Nephron progenitor cell (in vitro differentiated cells): Measurements from ENCODE around the gene LAMA2.

Source experiments
- DNase-seq: peaks from one replicate; pipeline ENCODE4 v3.0.0; 2021
- H3K27ac Mint-ChIP-seq: 2 replicates; pipeline ENCODE4 v1.8.0; 2021; ENCODE audit warnings: mild to moderate bottlenecking, moderate library complexity, mixed read lengths
- H3K27me3 Mint-ChIP-seq: 2 replicates; pipeline ENCODE4 v1.8.0; 2021; ENCODE audit warnings: mild to moderate bottlenecking, low read depth, mixed read lengths; ENCODE audit not compliant: poor library complexity
- H3K36me3 Mint-ChIP-seq: 2 replicates; pipeline ENCODE4 v1.8.0; 2021; ENCODE audit warnings: low read depth, mixed read lengths
- H3K4me1 Mint-ChIP-seq: 2 replicates; pipeline ENCODE4 v1.8.0; 2021; ENCODE audit warnings: mixed read lengths
- H3K4me3 Mint-ChIP-seq: 2 replicates; pipeline ENCODE4 v1.8.0; 2021; ENCODE audit warnings: mild to moderate bottlenecking, moderate library complexity, mixed read lengths
- H3K9me3 Mint-ChIP-seq: 2 replicates; pipeline ENCODE4 v1.8.0; 2021; ENCODE audit warnings: mild to moderate bottlenecking, moderate library complexity, mixed read lengths
- TF ChIP-seq, protein P1 (sequence below): fragments of 200-600 bp; sonication (generic); IDR thresholded peaks from 2 replicates; pipeline ENCODE4 v1.5.0; 2021; ENCODE audit warnings: antibody characterized with exemption

Gene LAMA2

DNA sequence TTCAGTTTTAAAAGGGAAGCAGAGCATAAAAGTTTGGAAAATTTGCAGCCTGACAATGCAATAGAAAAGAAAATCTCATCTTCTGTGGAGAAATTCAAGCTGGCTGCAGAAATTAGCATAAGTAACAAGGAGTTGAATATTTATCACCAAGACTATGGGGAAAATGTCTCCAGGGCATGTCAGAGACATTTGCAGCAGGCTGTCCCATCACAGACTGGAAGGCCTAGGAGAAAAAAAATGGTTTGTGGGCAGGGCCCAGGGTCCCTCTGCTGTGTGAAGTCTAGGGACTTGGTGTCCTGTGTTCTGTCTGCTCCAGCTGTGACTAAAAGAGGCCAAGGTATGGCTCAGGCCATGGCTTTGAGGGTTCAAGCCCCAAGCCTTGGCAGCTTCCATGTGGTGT, 8.1 kb upstream of the LAMA2 start:
- H3K4me3 Mint-ChIP-seq = no peak overlapping the region
- DNase-seq = no peak
- no peak overlapping the region for H3K27ac Mint-ChIP-seq
- H3K36me3 Mint-ChIP-seq = no peaks in the 10 kb centered on the region
- H3K4me1 Mint-ChIP-seq = no peaks in the 10 kb centered on the region
- peaks cover 10% of the 10 kb centered on the region for H3K9me3 Mint-ChIP-seq
- H3K27me3 Mint-ChIP-seq = no peaks in the 10 kb centered on the region
- TF ChIP-seq, protein P1, sequence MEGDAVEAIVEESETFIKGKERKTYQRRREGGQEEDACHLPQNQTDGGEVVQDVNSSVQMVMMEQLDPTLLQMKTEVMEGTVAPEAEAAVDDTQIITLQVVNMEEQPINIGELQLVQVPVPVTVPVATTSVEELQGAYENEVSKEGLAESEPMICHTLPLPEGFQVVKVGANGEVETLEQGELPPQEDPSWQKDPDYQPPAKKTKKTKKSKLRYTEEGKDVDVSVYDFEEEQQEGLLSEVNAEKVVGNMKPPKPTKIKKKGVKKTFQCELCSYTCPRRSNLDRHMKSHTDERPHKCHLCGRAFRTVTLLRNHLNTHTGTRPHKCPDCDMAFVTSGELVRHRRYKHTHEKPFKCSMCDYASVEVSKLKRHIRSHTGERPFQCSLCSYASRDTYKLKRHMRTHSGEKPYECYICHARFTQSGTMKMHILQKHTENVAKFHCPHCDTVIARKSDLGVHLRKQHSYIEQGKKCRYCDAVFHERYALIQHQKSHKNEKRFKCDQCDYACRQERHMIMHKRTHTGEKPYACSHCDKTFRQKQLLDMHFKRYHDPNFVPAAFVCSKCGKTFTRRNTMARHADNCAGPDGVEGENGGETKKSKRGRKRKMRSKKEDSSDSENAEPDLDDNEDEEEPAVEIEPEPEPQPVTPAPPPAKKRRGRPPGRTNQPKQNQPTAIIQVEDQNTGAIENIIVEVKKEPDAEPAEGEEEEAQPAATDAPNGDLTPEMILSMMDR = no peak

DNA sequence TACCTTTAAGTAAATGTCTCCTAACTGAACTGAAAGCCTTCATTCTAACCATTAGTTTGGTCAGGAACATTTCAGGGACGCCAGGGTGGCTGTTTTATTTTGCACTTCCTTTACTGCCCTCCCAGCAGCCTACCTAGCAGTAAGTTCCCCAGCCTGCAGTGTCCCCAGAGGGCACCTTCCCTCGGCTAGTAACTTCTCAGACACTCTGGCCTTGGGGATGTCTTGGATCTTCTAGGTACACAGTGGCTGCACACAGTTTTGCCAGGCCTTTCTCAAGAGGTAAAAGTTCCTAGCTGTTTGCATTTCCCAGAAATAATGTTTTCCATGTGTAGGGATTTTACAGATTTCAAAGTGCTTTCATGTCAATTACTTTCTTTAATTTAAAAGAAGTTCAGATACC, 378 bp upstream of the LAMA2 start:
- Mint-ChIP-seq H3K27me3 (peaks cover 33% of the 10 kb centered on the region), H3K4me1 (peaks cover 14% of the 10 kb centered on the region), H3K9me3 (no peaks in the 10 kb centered on the region), H3K4me3 (peak overlapping the region; percentile 77), H3K36me3 (no peaks in the 10 kb centered on the region), H3K27ac (no peak overlapping the region)
- TF ChIP-seq, protein P1 = no peak
- no peak for DNase-seq

DNA sequence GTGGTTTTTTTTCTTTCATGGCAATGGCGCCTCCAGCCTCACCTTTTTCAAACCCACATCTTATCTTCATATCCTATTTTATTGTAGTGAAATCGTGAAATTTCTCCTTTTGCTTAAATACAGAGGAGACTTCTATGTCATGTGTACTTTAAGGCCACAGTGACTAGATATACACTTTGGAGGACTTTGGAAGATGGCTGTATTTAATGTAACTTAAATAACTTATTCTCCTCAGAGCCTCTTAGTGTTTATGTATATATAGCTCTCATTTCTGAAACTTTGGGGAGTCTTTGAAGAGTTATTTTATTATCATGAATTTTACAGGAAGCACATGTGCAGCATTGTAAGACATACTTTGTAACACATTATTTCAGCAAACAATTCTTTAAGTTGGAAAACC, 968 bp downstream of the LAMA2 start:
- Mint-ChIP-seq H3K27ac (no peak overlapping the region), H3K4me1 (peaks cover 14% of the 10 kb centered on the region), H3K27me3 (peaks cover 33% of the 10 kb centered on the region), H3K36me3 (no peaks in the 10 kb centered on the region), H3K9me3 (no peaks in the 10 kb centered on the region), H3K4me3 (no peak overlapping the region)
- TF ChIP-seq, protein P1 = no peak
- DNase-seq = no peak

DNA sequence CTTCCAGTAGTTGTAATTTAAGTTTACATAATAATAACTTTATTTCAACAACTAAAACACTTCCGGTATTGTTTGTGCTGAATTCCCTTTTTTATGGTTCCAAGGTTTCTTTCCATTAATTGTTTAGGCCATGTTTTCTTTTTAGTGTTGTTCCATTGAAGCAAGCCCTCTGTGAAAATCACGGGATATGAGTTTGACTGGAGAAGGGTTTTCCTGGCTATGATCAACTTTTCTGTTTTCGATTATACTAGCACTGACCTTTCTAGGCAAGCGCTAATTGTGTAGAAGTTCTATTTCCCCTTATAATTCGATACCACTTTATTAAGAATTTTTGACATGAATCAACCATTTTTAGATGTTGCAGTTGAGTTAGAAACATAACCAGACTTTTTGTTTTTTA, 2.4 kb downstream of the LAMA2 start:
- TF ChIP-seq, protein P1 = no peak
- Mint-ChIP-seq H3K4me1 (peaks cover 14% of the 10 kb centered on the region), H3K27ac (no peak overlapping the region), H3K36me3 (no peaks in the 10 kb centered on the region), H3K27me3 (peaks cover 37% of the 10 kb centered on the region), H3K4me3 (no peak overlapping the region), H3K9me3 (no peaks in the 10 kb centered on the region)
- no peak for DNase-seq

DNA sequence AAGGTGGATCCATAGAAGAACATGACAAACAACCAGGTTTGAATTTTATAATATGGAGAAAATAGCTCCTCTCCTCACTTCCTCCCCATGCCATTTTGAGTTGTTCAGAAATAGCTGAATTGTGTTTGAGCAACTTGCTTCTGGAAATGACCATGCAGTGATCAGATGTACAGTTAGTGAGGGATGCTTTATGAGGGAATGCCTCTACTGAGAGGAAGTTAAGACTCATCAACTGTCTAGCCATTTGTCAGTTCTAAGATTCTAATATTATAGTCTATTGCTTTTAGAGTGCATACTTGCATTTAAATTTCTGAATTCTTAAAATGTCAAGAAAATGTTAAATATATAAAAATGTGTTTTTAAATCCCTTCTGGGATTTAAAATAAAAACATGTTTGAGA, 3.8 kb downstream of the LAMA2 start:
- TF ChIP-seq, protein P1 = no peak
- H3K4me1 Mint-ChIP-seq = peaks cover 14% of the 10 kb centered on the region
- H3K9me3 Mint-ChIP-seq = no peaks in the 10 kb centered on the region
- H3K36me3 Mint-ChIP-seq = no peaks in the 10 kb centered on the region
- H3K27ac Mint-ChIP-seq = no peak overlapping the region
- DNase-seq = no peak
- H3K4me3 Mint-ChIP-seq = no peak overlapping the region
- peaks cover 37% of the 10 kb centered on the region for H3K27me3 Mint-ChIP-seq

DNA sequence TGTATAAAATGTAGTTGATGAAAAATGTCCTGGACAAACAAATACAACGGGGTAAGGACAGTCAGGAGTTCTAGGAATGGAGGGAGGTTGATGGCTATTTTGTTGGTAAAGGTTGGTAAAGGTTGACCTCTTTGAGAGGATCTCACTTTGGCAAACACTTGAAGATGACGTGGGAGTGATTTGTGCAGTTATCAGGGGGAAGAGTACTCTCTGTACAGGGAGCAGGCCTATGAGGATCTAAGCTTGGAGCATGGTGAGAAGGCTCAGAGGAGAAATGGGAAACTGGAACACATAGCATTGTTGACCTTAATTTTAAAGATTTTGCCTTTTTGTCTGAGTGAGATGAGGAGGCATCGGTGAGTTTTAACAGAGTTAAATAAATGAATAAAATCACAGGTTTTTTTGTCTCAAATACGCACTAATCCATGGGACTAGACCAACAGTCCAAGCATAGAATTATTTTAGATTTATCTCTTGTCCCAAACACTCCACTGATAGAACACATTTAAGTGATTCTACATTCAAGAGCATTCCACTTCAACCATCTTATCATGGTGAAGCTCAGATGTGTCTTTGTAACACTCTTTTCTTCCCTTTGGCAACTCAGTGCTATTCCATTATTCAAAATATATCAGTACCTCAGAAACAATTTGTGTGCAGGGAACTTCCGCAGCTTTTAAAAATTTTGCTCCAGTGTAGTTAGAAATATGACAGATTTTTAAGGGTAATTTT, 5.7 kb downstream of the LAMA2 start:
- H3K4me1 Mint-ChIP-seq = no peaks in the 10 kb centered on the region
- no peaks in the 10 kb centered on the region for H3K36me3 Mint-ChIP-seq
- H3K4me3 Mint-ChIP-seq = no peak overlapping the region
- no peaks in the 10 kb centered on the region for H3K9me3 Mint-ChIP-seq
- TF ChIP-seq, protein P1 = no peak
- DNase-seq = no peak
- no peak overlapping the region for H3K27ac Mint-ChIP-seq
- H3K27me3 Mint-ChIP-seq = peaks cover 29% of the 10 kb centered on the region
